ENCODE data around the gene MTR.

Gene MTR

GRCh38 chr1:236841341-236841740, 46.2 kb downstream of the MTR start:
- H3K36me3 ChIP-seq (ENCODE audit: low read length): peaks cover 37% of the 10 kb centered on the region; the same call in 1 of the 2 replicates
- H3K9ac ChIP-seq (ENCODE audit: low read length): no peak overlapping the region
- H3F3A ChIP-seq (ENCODE audit: insufficient read depth): no peaks in the 10 kb centered on the region
- H4K20me1 ChIP-seq (ENCODE audit: low read depth, low read length): no peaks in the 10 kb centered on the region
- no peak overlapping the region for H3K27ac ChIP-seq (ENCODE audit: low read depth, low read length)
- no peaks in the 10 kb centered on the region for H3K9me3 ChIP-seq (ENCODE audit: insufficient read depth, low read length)
- H3K9me2 ChIP-seq (replicated peaks; ENCODE audit: insufficient read depth, low read length): no peaks in the 10 kb centered on the region
- H3K4me3 ChIP-seq (ENCODE audit: insufficient read depth, low read length, poor library complexity, severe bottlenecking): no peak overlapping the region
- no peak overlapping the region for H2AFZ ChIP-seq (ENCODE audit: low read depth, low read length, severe bottlenecking)
- no peak overlapping the region for H3K4me2 ChIP-seq (ENCODE audit: low read depth, low read length, poor library complexity, severe bottlenecking)
- TF ChIP-seq EZH2phosphoT487 (conservative IDR thresholded peaks at IDR 0.05; ENCODE audit: low read length): no peak
- no peak for TF ChIP-seq CTCF (IDR thresholded peaks at IDR 0.05; ENCODE audit: insufficient read depth, low read length, poor library complexity, severe bottlenecking)
- H3K27me3 ChIP-seq (ENCODE audit: low read length): no peaks in the 10 kb centered on the region
- no peaks in the 10 kb centered on the region for H3K79me2 ChIP-seq (ENCODE audit: insufficient read depth, low read length)

GRCh38 chr1:236844499-236845271, 49.6 kb downstream of the MTR start:
- no peak for TF ChIP-seq EZH2phosphoT487 (conservative IDR thresholded peaks at IDR 0.05; ENCODE audit: low read length)
- no peak for TF ChIP-seq CTCF (IDR thresholded peaks at IDR 0.05; ENCODE audit: insufficient read depth, low read length, poor library complexity, severe bottlenecking)
- peaks cover 10% of the 10 kb centered on the region; the same call in 1 of the 2 replicates for H3K36me3 ChIP-seq (ENCODE audit: low read length)
- no peaks in the 10 kb centered on the region for H4K20me1 ChIP-seq (ENCODE audit: low read depth, low read length)
- H3K27ac ChIP-seq (ENCODE audit: low read depth, low read length): no peak overlapping the region
- no peaks in the 10 kb centered on the region for H3K9me3 ChIP-seq (ENCODE audit: insufficient read depth, low read length)
- H3K9me2 ChIP-seq (replicated peaks; ENCODE audit: insufficient read depth, low read length): no peaks in the 10 kb centered on the region
- no peak overlapping the region for H3K4me3 ChIP-seq (ENCODE audit: insufficient read depth, low read length, poor library complexity, severe bottlenecking)
- no peaks in the 10 kb centered on the region for H3F3A ChIP-seq (ENCODE audit: insufficient read depth)
- H3K79me2 ChIP-seq (ENCODE audit: insufficient read depth, low read length): no peaks in the 10 kb centered on the region
- no peak overlapping the region for H3K9ac ChIP-seq (ENCODE audit: low read length)
- no peaks in the 10 kb centered on the region for H3K27me3 ChIP-seq (ENCODE audit: low read length)
- H2AFZ ChIP-seq (ENCODE audit: low read depth, low read length, severe bottlenecking): no peak overlapping the region
- H3K4me2 ChIP-seq (ENCODE audit: low read depth, low read length, poor library complexity, severe bottlenecking): no peak overlapping the region

GRCh38 chr1:236845830-236846229, 50.7 kb downstream of the MTR start:
- Histone ChIP-seq H3K4me3 (ENCODE audit: insufficient read depth, low read length, poor library complexity, severe bottlenecking) (no peak overlapping the region), H3K36me3 (ENCODE audit: low read length) (peaks cover 6% of the 10 kb centered on the region; the same call in 1 of the 2 replicates), H3K79me2 (ENCODE audit: insufficient read depth, low read length) (no peaks in the 10 kb centered on the region), H4K20me1 (ENCODE audit: low read depth, low read length) (no peaks in the 10 kb centered on the region), H3K27me3 (ENCODE audit: low read length) (no peaks in the 10 kb centered on the region), H3K9me2 (replicated peaks; ENCODE audit: insufficient read depth, low read length) (no peaks in the 10 kb centered on the region), H2AFZ (ENCODE audit: low read depth, low read length, severe bottlenecking) (no peak overlapping the region), H3K9ac (ENCODE audit: low read length) (no peak overlapping the region), H3K4me2 (ENCODE audit: low read depth, low read length, poor library complexity, severe bottlenecking) (no peak overlapping the region), H3K27ac (ENCODE audit: low read depth, low read length) (no peak overlapping the region), H3K9me3 (ENCODE audit: insufficient read depth, low read length) (no peaks in the 10 kb centered on the region), H3F3A (ENCODE audit: insufficient read depth) (no peaks in the 10 kb centered on the region)
- TF ChIP-seq CTCF (IDR thresholded peaks at IDR 0.05; ENCODE audit: insufficient read depth, low read length, poor library complexity, severe bottlenecking) (no peak), EZH2phosphoT487 (conservative IDR thresholded peaks at IDR 0.05; ENCODE audit: low read length) (no peak)

All from SU-DHL-6 (cell line).